ENCODE measurements around the gene FGFBP2. TPM values are rescaled to one million over a fixed set of nuclear protein-coding genes. Genes with fewer than 3 reads are reported as not detected.

FGFBP2 gene
- total and polyA plus RNA-seq, 8 donors = 0.20 to 2.9 (median 0.69) TPM; not detected in 2

DNA sequence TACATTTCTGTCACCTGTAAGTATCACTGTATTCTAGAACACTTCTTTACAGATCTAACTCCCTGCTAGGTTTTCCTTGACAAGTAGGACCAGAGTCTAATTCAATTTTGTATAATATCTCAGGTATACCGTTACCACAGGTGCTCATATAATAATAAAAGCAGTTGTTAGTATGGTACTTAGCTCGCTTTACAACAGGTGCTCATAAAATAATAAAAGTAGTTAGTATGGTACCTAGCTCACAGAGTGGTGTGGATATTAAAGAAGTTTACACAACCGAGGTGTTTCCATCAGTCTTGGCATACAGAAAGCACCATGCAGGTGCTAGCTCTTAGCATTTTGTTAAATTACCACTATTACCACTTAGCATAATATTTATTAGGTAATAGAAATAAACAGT, 32.9 kb upstream of the FGFBP2 start:
- no peak for ATAC-seq
- intact Hi-C loops (cut with DNase I) = no loop called here
- peaks cover 0 to 5% of the 10 kb centered on the region in 2 donors for H3K27me3 ChIP-seq
- H3K36me3 ChIP-seq = no peaks in the 10 kb centered on the region
- no peak overlapping the region for H3K4me3 ChIP-seq
- no peak for DNase-seq
- no peaks in the 10 kb centered on the region for H3K9me3 ChIP-seq
- no peak overlapping the region for H3K27ac ChIP-seq
- no peaks in the 10 kb centered on the region for H3K4me1 ChIP-seq
- TF ChIP-seq, protein P1, sequence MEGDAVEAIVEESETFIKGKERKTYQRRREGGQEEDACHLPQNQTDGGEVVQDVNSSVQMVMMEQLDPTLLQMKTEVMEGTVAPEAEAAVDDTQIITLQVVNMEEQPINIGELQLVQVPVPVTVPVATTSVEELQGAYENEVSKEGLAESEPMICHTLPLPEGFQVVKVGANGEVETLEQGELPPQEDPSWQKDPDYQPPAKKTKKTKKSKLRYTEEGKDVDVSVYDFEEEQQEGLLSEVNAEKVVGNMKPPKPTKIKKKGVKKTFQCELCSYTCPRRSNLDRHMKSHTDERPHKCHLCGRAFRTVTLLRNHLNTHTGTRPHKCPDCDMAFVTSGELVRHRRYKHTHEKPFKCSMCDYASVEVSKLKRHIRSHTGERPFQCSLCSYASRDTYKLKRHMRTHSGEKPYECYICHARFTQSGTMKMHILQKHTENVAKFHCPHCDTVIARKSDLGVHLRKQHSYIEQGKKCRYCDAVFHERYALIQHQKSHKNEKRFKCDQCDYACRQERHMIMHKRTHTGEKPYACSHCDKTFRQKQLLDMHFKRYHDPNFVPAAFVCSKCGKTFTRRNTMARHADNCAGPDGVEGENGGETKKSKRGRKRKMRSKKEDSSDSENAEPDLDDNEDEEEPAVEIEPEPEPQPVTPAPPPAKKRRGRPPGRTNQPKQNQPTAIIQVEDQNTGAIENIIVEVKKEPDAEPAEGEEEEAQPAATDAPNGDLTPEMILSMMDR (IDR thresholded peaks at IDR 0.05) = no peak

DNA sequence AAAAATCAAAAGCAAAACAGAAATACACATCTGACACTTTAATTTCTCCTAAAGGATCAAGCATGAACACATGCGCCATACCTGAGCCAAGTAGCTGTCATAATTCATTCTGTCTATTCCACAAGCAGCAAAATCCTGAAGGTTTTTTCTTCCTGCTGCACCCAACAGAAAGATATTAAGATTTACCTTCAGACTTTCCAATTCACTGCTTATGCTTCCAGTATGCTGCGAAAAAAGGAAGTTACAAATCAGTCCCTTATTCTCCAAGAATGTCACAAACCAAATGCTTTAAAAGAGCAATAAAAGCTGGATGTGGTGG, 29.2 kb upstream of the FGFBP2 start:
- no peaks in the 10 kb centered on the region for H3K36me3 ChIP-seq
- ATAC-seq = no peak
- H3K9me3 ChIP-seq = no peaks in the 10 kb centered on the region

DNA sequence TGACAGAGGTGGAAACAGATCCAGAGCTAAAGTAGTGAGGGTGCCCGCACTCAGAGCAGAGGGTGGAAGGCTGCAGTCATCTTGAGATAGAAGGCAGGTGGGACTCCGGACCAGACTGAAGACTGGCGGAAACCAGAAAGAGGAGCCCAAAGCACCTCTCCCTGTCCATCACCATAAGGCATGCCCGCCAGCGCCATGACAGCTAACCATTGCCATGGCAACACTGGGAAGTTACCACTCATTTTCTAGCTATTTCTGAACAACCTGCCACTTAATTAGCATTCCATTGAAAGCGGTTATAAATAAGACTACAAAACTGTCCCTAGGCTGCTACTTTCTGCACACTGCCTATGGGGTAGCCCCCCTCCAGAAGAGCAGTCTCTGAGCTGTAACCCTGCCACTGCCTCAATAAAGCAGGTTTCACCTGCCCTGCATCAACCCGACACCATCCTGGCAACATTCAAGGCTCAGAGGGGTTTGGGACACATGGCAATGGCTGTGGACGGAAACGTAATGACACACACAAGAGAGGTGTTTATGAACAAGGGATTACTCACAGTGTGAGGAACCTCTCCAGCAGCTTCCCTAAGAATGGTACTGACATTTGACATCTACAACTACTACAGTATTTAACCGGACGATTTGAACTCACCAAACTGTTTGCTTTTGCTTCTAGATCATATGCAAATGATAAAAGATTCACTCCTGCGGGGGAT, 27.8 kb upstream of the FGFBP2 start:
- H3K27ac ChIP-seq = no peak overlapping the region
- intact Hi-C loops (cut with DNase I) = no loop called here
- no peak for DNase-seq
- ATAC-seq = no peak
- TF ChIP-seq, protein P1 (IDR thresholded peaks at IDR 0.05) = no peak
- no peaks in the 10 kb centered on the region for H3K36me3 ChIP-seq
- no peaks in the 10 kb centered on the region for H3K9me3 ChIP-seq
- H3K27me3 ChIP-seq = no peaks in the 10 kb centered on the region
- H3K4me1 ChIP-seq = no peaks in the 10 kb centered on the region
- H3K4me3 ChIP-seq = no peak overlapping the region

More for the DNA sequence above, 29.2 kb upstream of the FGFBP2 start:
- intact Hi-C loops (cut with DNase I) = no loop called here
- no peak for DNase-seq
- Histone ChIP-seq H3K4me3 (no peak overlapping the region), H3K4me1 (no peaks in the 10 kb centered on the region), H3K27me3 (no peaks in the 10 kb centered on the region), H3K27ac (no peak overlapping the region)
- TF ChIP-seq, protein P1 (IDR thresholded peaks at IDR 0.05) = no peak

- no peak overlapping the region for H3K27ac ChIP-seq
- DNase-seq = no peak
- no peaks in the 10 kb centered on the region for H3K4me1 ChIP-seq
- no peaks in the 10 kb centered on the region for H3K27me3 ChIP-seq
- intact Hi-C loops (cut with DNase I) = no loop called here
- no peak for ATAC-seq
- no peak overlapping the region for H3K4me3 ChIP-seq
- H3K9me3 ChIP-seq = no peaks in the 10 kb centered on the region
- TF ChIP-seq, protein P1 (IDR thresholded peaks at IDR 0.05) = no peak
- no peaks in the 10 kb centered on the region for H3K36me3 ChIP-seq
Observed at GRCh38 chr4:15989424-15989823, 26.4 kb upstream of the FGFBP2 start.

DNA sequence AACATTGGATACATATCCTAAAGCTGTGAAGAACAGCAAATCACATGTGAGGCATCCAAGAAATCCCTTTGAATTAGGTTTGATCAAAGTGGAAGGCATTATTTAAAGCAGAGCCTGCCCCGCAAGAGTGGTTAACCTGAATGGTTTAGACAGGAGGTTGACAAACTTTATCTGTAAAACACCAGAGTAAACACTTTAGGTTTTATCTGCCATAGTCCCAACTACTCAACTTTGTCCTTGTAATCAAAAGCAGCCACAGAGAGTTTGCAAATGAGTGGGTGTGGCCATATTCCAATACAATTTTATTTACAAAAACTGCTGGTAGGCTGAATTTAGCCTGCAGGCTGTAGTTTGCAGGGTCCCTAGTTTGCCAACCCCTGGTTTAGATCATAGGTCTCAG, 25.2 kb upstream of the FGFBP2 start:
- intact Hi-C loops (cut with DNase I) = no loop called here
- H3K4me3 ChIP-seq = no peak overlapping the region
- DNase-seq (no peak), ATAC-seq (peak; percentile 49)
- H3K36me3 ChIP-seq = no peaks in the 10 kb centered on the region
- H3K4me1 ChIP-seq = no peaks in the 10 kb centered on the region
- TF ChIP-seq, protein P1 (IDR thresholded peaks at IDR 0.05) = no peak
- no peaks in the 10 kb centered on the region for H3K9me3 ChIP-seq
- no peak overlapping the region for H3K27ac ChIP-seq
- H3K27me3 ChIP-seq = no peaks in the 10 kb centered on the region

All from left lung (tissue), 10 donors.